ACC112 (cell line): Measurements from ENCODE around the gene MRPS12.
"Not testable (repeated sequence)": the region's sequence is repeated elsewhere in the genome, so short reads cannot be mapped to it uniquely, and the experiment has no call there.

Source experiments
- H2AFZ ChIP-seq: fragments of 200-600 bp; sonication (generic); one replicate; pipeline ENCODE4 v1.6.0; 2017; ENCODE audit warnings: antibody characterized with exemption, low read length; ENCODE audit not compliant: unreplicated experiment
- H3K27ac ChIP-seq: fragments of 200-600 bp; sonication (generic); 2 replicates; pipeline ENCODE4 v1.5.1; 2014; ENCODE audit warnings: low read depth, mild to moderate bottlenecking, antibody characterized with exemption, low read length, moderate library complexity
- H3K27me3 ChIP-seq: fragments of 200-600 bp; sonication (generic); 2 replicates; pipeline ENCODE4 v1.6.1; 2014; ENCODE audit warnings: mild to moderate bottlenecking, antibody characterized with exemption, low read length, moderate library complexity, mixed read lengths; ENCODE audit not compliant: insufficient read depth
- H3K36me3 ChIP-seq: fragments of 200-600 bp; sonication (generic); 2 replicates; pipeline ENCODE4 v1.6.1; 2016; ENCODE audit warnings: mild to moderate bottlenecking, antibody characterized with exemption, low read length, moderate library complexity, mixed read lengths; ENCODE audit not compliant: insufficient read depth
- H3K4me1 ChIP-seq: fragments of 200-600 bp; sonication (generic); one replicate; pipeline ENCODE4 v1.6.1; 2016; ENCODE audit warnings: low read length, mixed read lengths; ENCODE audit not compliant: insufficient read depth, unreplicated experiment, control insufficient read depth
- H3K4me3 ChIP-seq: fragments of 200-600 bp; sonication (generic); 2 replicates; pipeline ENCODE4 v1.5.1; 2014; ENCODE audit warnings: mild to moderate bottlenecking, low read depth, low read length
- H3K79me2 ChIP-seq: fragments of 200-600 bp; sonication (generic); one replicate; pipeline ENCODE4 v1.6.0; 2016; ENCODE audit warnings: low read length; ENCODE audit not compliant: control insufficient read depth, unreplicated experiment, insufficient read depth

MRPS12 gene

DNA sequence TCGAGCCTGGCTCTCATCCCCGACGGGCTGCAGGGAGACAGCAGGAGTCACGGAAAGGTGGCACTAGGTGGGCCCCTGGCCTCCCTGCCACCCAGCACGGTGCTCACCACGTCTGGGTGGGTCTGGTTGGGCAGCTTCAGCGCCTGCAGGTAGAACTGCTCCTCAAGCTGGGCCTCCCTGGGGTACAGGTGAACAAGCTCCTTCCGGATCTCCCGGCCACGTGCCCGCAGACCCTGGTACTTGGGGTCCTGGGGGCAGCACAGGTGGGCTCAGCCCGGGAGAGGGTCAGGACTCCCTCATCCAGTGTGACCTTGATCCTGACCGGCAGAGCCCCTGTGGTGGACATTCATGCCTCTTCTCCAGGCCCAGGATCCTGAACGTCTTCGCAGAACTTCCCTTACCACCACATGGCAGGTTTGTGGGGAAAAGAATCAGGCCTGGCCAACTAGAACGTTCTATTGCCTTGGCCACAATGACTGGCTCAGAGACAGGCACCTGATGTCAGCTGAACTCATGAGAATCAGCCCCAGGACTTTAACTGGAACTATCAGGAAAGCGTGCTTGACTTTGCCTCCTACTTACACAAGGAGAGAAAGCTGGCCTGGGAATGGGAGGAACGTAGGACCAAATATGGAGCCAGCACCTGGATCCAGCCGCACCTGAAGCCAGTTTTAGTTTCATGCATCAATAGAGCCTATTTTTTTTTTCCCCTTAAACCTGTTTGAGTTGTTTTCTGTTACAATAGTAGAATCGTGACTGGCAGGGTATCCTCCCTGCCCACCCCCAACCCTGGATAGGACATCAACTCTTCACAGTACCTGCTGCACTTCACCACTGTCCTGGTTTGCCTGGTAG lies 9.1 kb upstream of the MRPS12 start:
- Histone ChIP-seq H3K36me3 (0 out of 2 replicates have a peak, but pooled peaks cover 3% of the 10 kb centered on the region), H3K4me3 (no peak overlapping the region), H2AFZ (no peak overlapping the region), H3K79me2 (no peaks in the 10 kb centered on the region), H3K27ac (no peak overlapping the region), H3K27me3 (no peaks in the 10 kb centered on the region), H3K4me1 (no peaks in the 10 kb centered on the region)

DNA sequence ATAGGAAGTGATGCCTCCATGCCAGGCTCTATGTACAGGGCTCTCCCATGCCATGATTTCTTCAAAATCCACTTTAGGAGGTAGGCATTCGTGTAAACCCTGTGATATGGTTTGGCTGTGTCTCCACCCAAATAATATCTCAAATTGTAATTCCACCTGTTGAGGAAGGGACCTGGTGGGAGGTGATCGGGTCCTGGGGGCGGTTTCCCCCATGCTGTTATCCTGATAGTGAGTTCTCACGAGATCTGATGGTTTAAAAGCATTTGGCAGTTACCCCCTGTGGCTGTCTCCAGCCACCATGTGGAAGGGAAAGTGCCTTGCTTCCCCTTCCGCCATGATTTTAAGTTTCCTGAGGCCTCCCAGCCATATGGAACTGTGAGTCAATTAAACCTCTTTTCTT lies 8.3 kb upstream of the MRPS12 start:
- Histone ChIP-seq H2AFZ (no peak overlapping the region), H3K4me3 (no peak overlapping the region), H3K4me1 (no peaks in the 10 kb centered on the region), H3K79me2 (no peaks in the 10 kb centered on the region), H3K27ac (no peak overlapping the region), H3K27me3 (no peaks in the 10 kb centered on the region), H3K36me3 (0 out of 2 replicates have a peak, but pooled peaks cover 3% of the 10 kb centered on the region)

DNA sequence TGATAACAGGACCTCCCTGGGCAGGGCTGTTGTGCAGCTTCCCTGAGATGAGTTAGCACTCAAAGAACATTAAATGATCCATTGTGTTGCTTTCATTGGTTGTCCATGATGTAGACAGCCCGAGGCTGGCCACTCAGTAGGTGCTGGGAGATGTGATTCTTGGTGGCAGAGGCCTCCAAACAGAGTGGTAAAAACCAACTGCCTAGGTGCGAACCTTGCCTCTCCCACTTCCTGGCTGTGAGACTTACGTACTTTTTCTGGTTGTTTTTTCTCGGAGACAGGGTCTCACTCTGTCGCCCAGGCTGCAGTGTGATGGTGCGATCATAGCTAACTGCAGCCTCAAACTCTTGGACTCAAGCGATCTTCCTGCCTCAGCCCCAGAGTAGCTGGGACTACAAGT lies 6.4 kb upstream of the MRPS12 start:
- H3K4me1 ChIP-seq = peaks cover under 1% of the 10 kb centered on the region
- peaks cover 2% of the 10 kb centered on the region for H3K79me2 ChIP-seq
- no peak overlapping the region for H2AFZ ChIP-seq
- no peak overlapping the region for H3K27ac ChIP-seq
- no peaks in the 10 kb centered on the region for H3K27me3 ChIP-seq
- 0 out of 2 replicates have a peak, but pooled peaks cover 3% of the 10 kb centered on the region for H3K36me3 ChIP-seq
- H3K4me3 ChIP-seq = no peak overlapping the region

DNA sequence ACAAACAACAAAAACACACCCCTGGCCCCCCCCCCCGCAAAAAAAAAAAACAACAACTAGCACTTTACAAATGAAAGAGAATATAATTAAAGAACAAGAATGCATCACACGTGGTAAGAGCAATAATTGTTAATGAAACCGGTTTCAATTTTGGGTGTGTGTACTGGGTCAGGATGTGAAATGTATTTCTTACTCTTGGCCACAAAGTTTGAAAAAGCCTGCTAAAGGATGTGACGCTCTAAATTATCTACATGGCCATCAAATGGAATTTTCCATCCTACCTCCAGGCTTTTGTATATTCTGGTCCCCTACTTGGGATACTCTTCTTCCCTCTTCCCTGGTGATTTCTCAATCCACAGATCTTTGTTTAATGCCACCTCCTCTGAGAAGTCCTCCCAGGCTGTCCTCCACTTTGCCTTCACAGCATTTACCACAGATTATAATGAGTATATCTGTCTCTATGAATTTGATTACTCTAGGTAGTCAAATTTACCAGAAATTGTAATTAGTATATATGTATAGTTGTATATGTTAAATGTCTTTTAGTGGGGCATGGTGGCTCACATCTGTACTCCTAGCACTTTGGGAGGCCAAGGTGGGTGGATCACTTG lies 2.2 kb upstream of the MRPS12 start:
- peaks cover 7% of the 10 kb centered on the region for H3K4me1 ChIP-seq
- no peaks in the 10 kb centered on the region for H3K27me3 ChIP-seq
- H3K79me2 ChIP-seq = peaks cover 17% of the 10 kb centered on the region
- no peak overlapping the region for H3K27ac ChIP-seq
- H3K4me3 ChIP-seq = no peak overlapping the region
- 0 out of 2 replicates have a peak, but pooled peaks cover 3% of the 10 kb centered on the region for H3K36me3 ChIP-seq
- no peak overlapping the region for H2AFZ ChIP-seq

DNA sequence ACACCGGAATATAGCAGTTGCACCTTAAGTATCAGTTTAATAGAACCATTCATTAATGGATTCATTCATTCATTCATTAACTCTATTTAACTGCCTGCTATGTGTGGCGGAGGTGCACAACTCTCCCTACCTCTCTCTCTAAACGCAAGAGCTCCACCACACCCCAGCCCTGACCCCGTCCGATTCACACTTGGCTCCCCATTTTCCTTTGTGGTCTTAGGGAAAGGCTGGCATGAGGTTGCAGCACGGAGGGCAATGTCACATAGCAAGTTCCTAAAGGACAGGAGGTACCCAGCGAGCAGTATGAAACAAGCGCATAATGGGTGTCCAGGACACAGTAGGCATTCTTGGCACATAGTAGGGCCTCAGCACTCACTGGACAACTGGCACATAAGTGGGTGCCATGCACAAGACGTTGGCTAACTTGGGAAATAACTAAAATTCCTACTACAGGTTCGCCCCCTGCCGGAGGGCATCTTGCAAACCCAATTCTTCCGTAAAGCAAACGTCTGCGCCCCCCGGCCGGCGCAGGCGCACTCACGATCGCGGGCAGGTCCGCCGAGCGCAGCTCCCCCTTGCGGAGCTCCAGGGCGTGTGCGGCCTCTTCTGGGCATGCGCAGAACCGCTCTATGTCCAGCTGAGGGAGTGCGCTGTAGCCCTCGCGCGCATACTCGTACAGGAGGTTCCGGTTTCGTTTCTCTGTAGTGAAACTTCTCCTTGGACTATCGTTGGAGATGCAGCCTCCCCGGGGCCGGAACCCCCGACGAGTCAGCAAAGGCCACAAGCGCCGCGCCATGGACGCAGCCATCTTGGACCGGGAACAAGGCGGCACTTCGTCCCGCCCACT lies 592 bp upstream of the MRPS12 start, which contains the start of gene SARS2:
TSS of gene SARS2 (minus strand) at position 835 of the 847 bp plus-strand sequence. CDS start at position 808, 27 bp downstream.
- Histone ChIP-seq H3K79me2 (peaks cover 17% of the 10 kb centered on the region), H3K4me1 (peaks cover 7% of the 10 kb centered on the region), H3K4me3 (peak within 1 kb of the TSS; percentile 94), H3K27me3 (no peaks in the 10 kb centered on the region), H2AFZ (peak within 1 kb of the TSS; percentile 39), H3K27ac (peak within 1 kb of the TSS; percentile 75), H3K36me3 (no peaks in the 10 kb centered on the region)

DNA sequence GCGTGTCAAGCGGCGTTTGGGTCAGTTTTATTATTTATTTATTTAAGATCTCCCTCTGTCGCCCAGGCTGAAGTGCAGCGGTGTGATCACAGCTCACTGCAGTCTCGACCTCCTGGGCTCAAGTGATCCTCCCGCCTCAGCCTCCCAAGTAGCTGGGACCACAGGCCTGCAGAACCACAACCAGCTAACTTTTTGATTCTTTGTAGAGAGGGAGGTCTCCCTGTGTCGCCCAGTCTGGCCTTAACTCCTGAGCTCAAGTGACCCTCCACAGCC lies 713 bp downstream of the MRPS12 start:
- Histone ChIP-seq H3K36me3 (no peaks in the 10 kb centered on the region), H3K4me1 (peaks cover 7% of the 10 kb centered on the region), H3K79me2 (peaks cover 17% of the 10 kb centered on the region), H2AFZ (no peak overlapping the region), H3K27ac (no peak overlapping the region), H3K4me3 (peak overlapping the region; percentile 94), H3K27me3 (no peaks in the 10 kb centered on the region)

DNA sequence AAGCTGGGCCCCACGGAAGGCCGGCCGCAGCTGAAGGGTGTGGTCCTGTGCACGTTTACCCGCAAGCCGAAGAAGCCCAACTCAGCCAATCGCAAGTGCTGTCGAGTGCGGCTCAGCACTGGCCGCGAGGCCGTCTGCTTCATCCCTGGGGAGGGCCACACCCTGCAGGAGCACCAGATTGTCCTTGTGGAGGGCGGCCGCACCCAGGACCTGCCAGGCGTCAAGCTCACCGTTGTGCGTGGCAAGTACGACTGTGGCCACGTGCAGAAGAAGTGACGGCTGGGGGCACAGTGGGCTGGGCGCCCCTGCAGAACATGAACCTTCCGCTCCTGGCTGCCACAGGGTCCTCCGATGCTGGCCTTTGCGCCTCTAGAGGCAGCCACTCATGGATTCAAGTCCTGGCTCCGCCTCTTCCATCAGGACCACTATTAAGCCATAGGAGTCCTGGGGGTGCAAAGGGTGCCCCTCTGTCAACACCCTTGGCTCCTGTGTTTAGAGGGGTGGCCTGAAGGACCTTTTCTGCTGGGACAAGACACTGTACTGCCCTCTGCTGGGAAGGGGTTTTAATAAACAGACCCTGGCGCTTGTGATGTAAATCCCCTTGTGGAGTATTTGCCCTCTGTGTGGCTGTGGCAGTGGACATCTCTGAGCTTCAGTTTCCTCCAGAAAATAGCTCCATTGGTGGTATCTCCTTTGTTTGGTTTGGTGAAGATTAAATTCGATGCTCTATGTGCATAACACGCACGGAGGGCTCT lies 1.9 kb downstream of the MRPS12 start:
- H3K27me3 ChIP-seq = no peaks in the 10 kb centered on the region
- H2AFZ ChIP-seq = no peak overlapping the region
- H3K4me3 ChIP-seq = peak overlapping the region; percentile 94; the same call in 1 of the 2 replicates
- H3K36me3 ChIP-seq = no peaks in the 10 kb centered on the region
- H3K79me2 ChIP-seq = peaks cover 17% of the 10 kb centered on the region
- H3K4me1 ChIP-seq = peaks cover 7% of the 10 kb centered on the region
- H3K27ac ChIP-seq = no peak overlapping the region

DNA sequence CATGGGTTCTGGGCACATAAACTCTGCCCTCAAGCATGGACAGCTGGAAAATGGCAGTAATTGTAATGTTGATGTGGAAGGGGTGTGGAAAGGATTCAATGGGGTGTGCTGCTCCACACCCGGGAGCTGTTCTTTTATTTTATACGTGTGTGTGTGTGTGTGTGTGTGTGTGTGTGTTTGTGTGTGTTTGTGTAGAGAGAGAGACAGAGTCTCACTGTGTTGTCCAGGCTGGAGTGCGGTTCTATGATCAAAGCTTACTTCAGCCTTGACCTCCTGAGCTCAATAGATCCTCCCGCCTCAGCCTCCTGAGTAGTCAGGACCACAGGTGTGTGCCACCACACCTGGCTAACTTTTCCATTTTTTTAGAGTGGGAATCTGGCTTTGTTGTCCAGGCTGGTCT lies 2.8 kb downstream of the MRPS12 start:
- peaks cover 17% of the 10 kb centered on the region for H3K79me2 ChIP-seq
- H3K36me3 ChIP-seq = no peaks in the 10 kb centered on the region
- H2AFZ ChIP-seq = no peak overlapping the region
- H3K27ac ChIP-seq = no peak overlapping the region
- H3K4me3 ChIP-seq = no peak overlapping the region
- no peaks in the 10 kb centered on the region for H3K27me3 ChIP-seq
- peaks cover 7% of the 10 kb centered on the region for H3K4me1 ChIP-seq

DNA sequence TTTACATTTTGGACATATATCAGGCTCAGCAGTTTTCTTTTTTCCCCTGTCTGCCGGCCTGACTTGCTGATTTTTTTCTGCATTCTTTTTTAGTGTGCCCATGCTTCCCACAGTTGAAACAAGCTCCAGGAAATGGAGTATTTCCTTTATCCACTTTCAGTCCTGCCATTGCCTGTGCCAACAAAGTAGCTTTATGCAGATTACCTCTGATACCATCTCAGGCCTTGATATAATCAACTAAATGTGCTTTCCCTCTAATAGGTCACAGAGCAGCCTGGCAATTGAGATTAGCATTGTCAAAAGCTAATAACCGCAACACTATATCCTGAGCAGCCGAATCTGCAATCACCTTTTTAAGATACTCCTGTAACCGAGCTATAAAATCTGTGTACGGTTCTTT lies 9.2 kb downstream of the MRPS12 start:
- no peaks in the 10 kb centered on the region for H3K79me2 ChIP-seq
- no peaks in the 10 kb centered on the region for H3K36me3 ChIP-seq
- H3K27me3 ChIP-seq = no peaks in the 10 kb centered on the region
- no peak overlapping the region for H3K27ac ChIP-seq
- H2AFZ ChIP-seq = no peak overlapping the region
- H3K4me1 ChIP-seq = no peaks in the 10 kb centered on the region
- no peak overlapping the region for H3K4me3 ChIP-seq

DNA sequence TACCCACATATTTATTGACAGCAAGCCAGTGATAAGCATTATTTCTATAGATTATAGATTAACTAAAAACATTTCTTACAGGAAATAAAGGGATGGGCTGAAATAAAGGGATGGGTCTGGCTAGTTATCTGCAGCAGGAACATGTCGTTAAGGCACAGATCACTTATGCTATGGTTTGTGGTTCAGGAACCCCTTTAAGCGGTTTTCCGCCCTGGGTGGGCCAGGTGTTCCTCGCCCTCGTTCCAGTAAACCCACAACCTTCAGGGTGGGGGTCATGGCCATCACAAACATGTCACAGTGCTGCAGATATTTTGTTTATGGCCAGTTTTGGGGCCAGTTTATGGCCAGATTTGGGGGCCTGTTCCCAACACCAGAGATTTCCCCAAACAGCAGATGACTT lies 10.7 kb downstream of the MRPS12 start:
- not testable (repeated sequence) for H3K27me3 ChIP-seq, H3K4me1 ChIP-seq, H3K27ac ChIP-seq, H2AFZ ChIP-seq, H3K4me3 ChIP-seq, H3K36me3 ChIP-seq, H3K79me2 ChIP-seq
